WTC11 (cell line): Measurements from ENCODE around the gene STRN4.

Source experiments
- ARID4B ChIP-seq: sonication (generic); formaldehyde crosslinking; IDR thresholded peaks from 2 replicates; pipeline ENCODE4 v1.8.0; 2023; ENCODE audit warnings: missing genetic modification reagents, mild to moderate bottlenecking, borderline replicate concordance
- ATF3 ChIP-seq: sonication (generic); formaldehyde crosslinking; conservative IDR thresholded peaks from 2 replicates; pipeline ENCODE4 v1.8.1; 2022; ENCODE audit warnings: mild to moderate bottlenecking, missing genetic modification reagents
- CBFB ChIP-seq: sonication (generic); formaldehyde crosslinking; IDR thresholded peaks from 2 replicates; pipeline ENCODE4 v1.8.1; 2022; ENCODE audit warnings: mild to moderate bottlenecking, low read depth, missing genetic modification reagents
- CTCF ChIP-seq: fragments of 200-600 bp; IDR thresholded peaks from 2 replicates; pipeline ENCODE4 v1.8.0; 2022; ENCODE audit warnings: antibody characterized with exemption
- KAT7 ChIP-seq: sonication (generic); formaldehyde crosslinking; IDR thresholded peaks from 2 replicates; pipeline ENCODE4 v1.8.1; 2023; ENCODE audit warnings: missing genetic modification reagents, mild to moderate bottlenecking, borderline replicate concordance
- NFYB ChIP-seq: sonication (generic); formaldehyde crosslinking; conservative IDR thresholded peaks from 2 replicates; pipeline ENCODE4 v1.8.0; 2022; ENCODE audit warnings: low read depth, missing genetic modification reagents
- NR1H2 ChIP-seq: sonication (generic); formaldehyde crosslinking; IDR thresholded peaks from 2 replicates; pipeline ENCODE4 v1.9.0; 2021; ENCODE audit warnings: mild to moderate bottlenecking, moderate library complexity, missing genetic modification reagents
- SP1 ChIP-seq: sonication (generic); formaldehyde crosslinking; conservative IDR thresholded peaks from 2 replicates; pipeline ENCODE4 v1.8.1; 2022; ENCODE audit warnings: missing genetic modification reagents
- TEAD1 ChIP-seq: sonication (generic); formaldehyde crosslinking; IDR thresholded peaks from 2 replicates; pipeline ENCODE4 v1.8.0; 2022; ENCODE audit warnings: mild to moderate bottlenecking, missing genetic modification reagents

DNA sequence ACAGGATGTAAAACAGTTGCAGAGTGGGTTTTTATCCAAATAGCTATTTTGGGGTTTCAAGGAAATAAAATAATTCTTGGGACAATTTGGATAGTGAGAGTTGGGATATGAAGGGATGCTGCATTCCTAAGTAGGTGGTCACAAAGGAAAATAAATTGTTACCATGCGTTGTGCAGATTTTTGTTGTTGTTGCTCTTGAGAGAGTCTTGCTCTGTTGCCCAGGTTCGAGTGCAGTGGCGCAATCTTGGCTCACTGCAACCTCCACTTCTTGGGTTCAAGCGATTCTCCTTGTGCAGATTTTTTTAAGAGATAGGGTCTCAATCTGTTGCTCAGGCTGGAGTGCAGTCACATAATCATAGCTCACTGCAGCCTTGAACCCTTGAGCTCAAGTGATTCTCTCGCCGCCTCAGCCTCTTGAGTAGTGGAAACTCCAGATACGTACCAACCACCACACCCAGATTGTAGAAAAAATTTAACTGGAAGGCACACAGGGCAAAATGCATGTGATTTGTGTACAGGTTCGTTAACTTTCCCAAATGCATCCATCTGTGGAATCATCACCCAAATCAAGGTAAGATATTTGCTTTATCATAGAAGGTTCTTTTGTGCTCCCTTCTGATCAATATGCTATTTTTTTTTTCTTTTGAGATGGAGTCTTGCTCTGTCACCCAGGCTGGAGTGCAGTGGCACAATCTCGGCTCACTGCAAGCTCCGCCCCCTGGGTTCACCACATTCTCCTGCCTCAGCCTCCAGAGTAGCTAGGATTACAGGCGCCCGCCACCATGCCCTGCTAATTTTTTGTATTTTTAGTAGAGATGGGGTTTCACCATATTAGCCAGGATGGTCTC is 26.1 kb upstream of the STRN4 start:
- no peak for TF ChIP-seq CTCF
- no peak for TF ChIP-seq NR1H2 (CRISPR knock-in tag)
- no peak for TF ChIP-seq CBFB (CRISPR knock-in tag)
- TF ChIP-seq ARID4B (CRISPR knock-in tag): no peak
- TF ChIP-seq NFYB (CRISPR knock-in tag): no peak
- TF ChIP-seq KAT7 (CRISPR knock-in tag): no peak
- TF ChIP-seq ATF3 (CRISPR knock-in tag): no peak
- TF ChIP-seq SP1: no peak
- TF ChIP-seq TEAD1: no peak
